ENCODE data around the gene SHF. TPM values are rescaled to one million over a fixed set of nuclear protein-coding genes. Genes with fewer than 3 reads are reported as not detected.

The SHF gene
- total and polyA plus RNA-seq, 2 of the 4 experiments (the other 2 are of a cell fraction), result 1.8 to 3.5 TPM

DNA sequence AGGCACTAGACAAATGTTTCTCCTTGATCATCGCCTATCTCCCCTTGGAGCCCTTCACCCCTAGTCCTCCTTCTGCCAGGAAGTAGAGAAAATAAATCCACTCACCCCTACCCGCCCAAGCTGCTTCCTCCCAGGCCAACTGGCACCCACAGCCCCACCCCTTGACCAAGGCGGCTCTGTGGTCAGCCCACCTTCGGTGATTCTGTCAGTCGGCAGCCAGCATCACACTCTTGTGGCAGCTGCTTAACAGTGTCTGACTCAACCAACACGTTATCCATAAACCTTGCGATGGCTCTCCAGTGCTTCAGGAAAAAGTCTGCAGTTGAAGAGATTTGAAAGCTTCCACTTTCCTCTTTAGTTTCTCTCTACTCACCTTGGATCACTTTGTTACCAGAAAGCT is 7.6 kb downstream of the SHF start:
- dilution Hi-C loops (cut with HindIII; ENCODE audit: low sequenced_read_pairs, unreplicated experiment), result no loop called here
- POLR2A ChIA-PET (ENCODE audit: unreplicated experiment), result no interaction called here
- no peak for DNase-seq

More for the DNA sequence above, 7.6 kb downstream of the SHF start:
- intact Hi-C loops (cut with micrococcal nuclease) (no loop called here), in situ Hi-C loops (cut with MboI; ENCODE audit: low sequenced_read_pairs) (loop anchor here (25.0 kb wide), 1 partner anchor 432 kb away; no protein-coding TSS in a partner anchor)
- ATAC-seq (ENCODE audit: low read depth), result no peak
- H3K79me1 ChIP-seq (ENCODE audit: low read depth in 1 of 2, low read length in 2 of 2), result no peaks in the 10 kb centered on the region
- no peak overlapping the region for H3K9ac ChIP-seq (ENCODE audit: low read depth, low read length)
- H4K5ac ChIP-seq (ENCODE audit: low read depth, low read length), result no peak overlapping the region
- no peak overlapping the region for H3K4ac ChIP-seq (ENCODE audit: low read depth, low read length)
- CTCF ChIA-PET, result interaction anchor here (1.1 kb wide), 1 partner anchor 18 kb away, joined by 4 read pairs; no protein-coding TSS in a partner anchor
- no peak overlapping the region; the same call in 2 of the 3 replicates for H2BK15ac ChIP-seq (ENCODE audit: low read depth, low read length)
- H3K4me3 ChIP-seq (ENCODE audit: insufficient read depth, low read depth, low read length), result no peak overlapping the region
- no peak overlapping the region for H3K56ac ChIP-seq (ENCODE audit: extremely low read depth, insufficient read depth, low read length)
- no peaks in the 10 kb centered on the region; the same call in 1 of the 2 replicates for H4K20me1 ChIP-seq (ENCODE audit: insufficient read depth, low read length)
- H4K91ac ChIP-seq (ENCODE audit: insufficient read depth, low read depth, low read length), result no peak overlapping the region
- 0 out of 2 replicates have a peak, but pooled peaks cover 4% of the 10 kb centered on the region for H3K9me1 ChIP-seq (ENCODE audit: insufficient read depth, low read length)
- no peak overlapping the region for H3K4me2 ChIP-seq (ENCODE audit: low read depth, low read length)
- 91% methylated on average over 5 of the region's 7 CpGs; no CpG with 5 or more reads in 1 of the 2 experiments for WGBS, 2 experiments (ENCODE audit: extremely low coverage in 2 of 2, insufficient read length in 1 of 2)
- no peak overlapping the region for H3K23ac ChIP-seq (ENCODE audit: low read depth, low read length)
- no peaks in the 10 kb centered on the region for H3K4me1 ChIP-seq (ENCODE audit: control insufficient read depth, insufficient read depth, low read length)
- TF ChIP-seq, protein P1, sequence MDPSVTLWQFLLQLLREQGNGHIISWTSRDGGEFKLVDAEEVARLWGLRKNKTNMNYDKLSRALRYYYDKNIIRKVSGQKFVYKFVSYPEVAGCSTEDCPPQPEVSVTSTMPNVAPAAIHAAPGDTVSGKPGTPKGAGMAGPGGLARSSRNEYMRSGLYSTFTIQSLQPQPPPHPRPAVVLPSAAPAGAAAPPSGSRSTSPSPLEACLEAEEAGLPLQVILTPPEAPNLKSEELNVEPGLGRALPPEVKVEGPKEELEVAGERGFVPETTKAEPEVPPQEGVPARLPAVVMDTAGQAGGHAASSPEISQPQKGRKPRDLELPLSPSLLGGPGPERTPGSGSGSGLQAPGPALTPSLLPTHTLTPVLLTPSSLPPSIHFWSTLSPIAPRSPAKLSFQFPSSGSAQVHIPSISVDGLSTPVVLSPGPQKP (IDR thresholded peaks at IDR 0.05; ENCODE audit: borderline replicate concordance, low read depth, low read length), result no peak
- TF ChIP-seq CHD1 (IDR thresholded peaks at IDR 0.05; ENCODE audit: low read depth, low read length) (no peak), BHLHE40 (IDR thresholded peaks at IDR 0.05; ENCODE audit: low read depth, low read length) (no peak), MAFK (IDR thresholded peaks at IDR 0.05; ENCODE audit: low read depth, low read length) (no peak), FOS (IDR thresholded peaks at IDR 0.05; ENCODE audit: low read depth, low read length) (no peak), SMC3 (IDR thresholded peaks at IDR 0.05; ENCODE audit: low read depth, low read length) (no peak)
- BruUV-seq (replicated peaks), result no TSS peak
- H2BK5ac ChIP-seq (ENCODE audit: low read depth, low read length, poor library complexity, severe bottlenecking), result no peak overlapping the region
- H3K18ac ChIP-seq (ENCODE audit: low read depth, low read length), result no peak overlapping the region
- H2BK20ac ChIP-seq (ENCODE audit: low read depth, low read length), result no peak overlapping the region
- H2AK5ac ChIP-seq (ENCODE audit: low read depth, low read length), result no peak overlapping the region
- H4K8ac ChIP-seq (ENCODE audit: low read depth in 2 of 2, low read length in 2 of 2), result no peak overlapping the region
- peaks cover 2% of the 10 kb centered on the region for H3K36me3 ChIP-seq (ENCODE audit: control insufficient read depth, insufficient read depth, low read length)
- no peaks in the 10 kb centered on the region for H3K27me3 ChIP-seq (ENCODE audit: control insufficient read depth, insufficient read depth, low read length)
- H3K14ac ChIP-seq (replicated peaks; ENCODE audit: low read depth, low read length), result no peak overlapping the region
- H3K27ac ChIP-seq (ENCODE audit: insufficient read depth, low read length), result no peak overlapping the region
- no peak overlapping the region for H2AFZ ChIP-seq (replicated peaks; ENCODE audit: low read length, poor library complexity)
- H2AK9ac ChIP-seq (replicated peaks; ENCODE audit: low read depth, low read length, poor library complexity), result no peak overlapping the region
- H3K9me3 ChIP-seq (ENCODE audit: control insufficient read depth, insufficient read depth, low read length), result no peaks in the 10 kb centered on the region
- H2BK120ac ChIP-seq (ENCODE audit: low read depth, low read length), result no peak overlapping the region
